ENCODE measurements around the gene MBNL2.

Gene MBNL2

DNA sequence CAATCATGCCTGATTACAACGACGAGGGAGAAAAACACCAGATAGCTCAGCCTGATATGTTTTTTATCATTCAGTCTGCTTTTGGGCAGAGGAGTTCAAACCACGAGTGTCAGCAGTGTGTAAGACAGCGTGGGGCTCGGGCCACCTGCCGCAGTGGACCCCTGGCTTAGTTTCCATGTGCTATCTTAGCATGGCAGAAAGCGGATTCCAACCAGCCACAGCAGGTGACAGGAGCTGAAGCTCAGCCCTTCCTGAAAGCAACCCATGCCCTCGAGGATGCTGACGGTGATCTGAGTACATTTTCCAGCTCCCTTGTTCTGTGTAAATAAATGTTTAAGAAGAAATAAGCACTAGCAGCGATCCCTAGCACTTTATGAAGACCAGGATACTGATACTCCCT lies 32.2 kb upstream of the MBNL2 start:
- TF ChIP-seq, protein P1, sequence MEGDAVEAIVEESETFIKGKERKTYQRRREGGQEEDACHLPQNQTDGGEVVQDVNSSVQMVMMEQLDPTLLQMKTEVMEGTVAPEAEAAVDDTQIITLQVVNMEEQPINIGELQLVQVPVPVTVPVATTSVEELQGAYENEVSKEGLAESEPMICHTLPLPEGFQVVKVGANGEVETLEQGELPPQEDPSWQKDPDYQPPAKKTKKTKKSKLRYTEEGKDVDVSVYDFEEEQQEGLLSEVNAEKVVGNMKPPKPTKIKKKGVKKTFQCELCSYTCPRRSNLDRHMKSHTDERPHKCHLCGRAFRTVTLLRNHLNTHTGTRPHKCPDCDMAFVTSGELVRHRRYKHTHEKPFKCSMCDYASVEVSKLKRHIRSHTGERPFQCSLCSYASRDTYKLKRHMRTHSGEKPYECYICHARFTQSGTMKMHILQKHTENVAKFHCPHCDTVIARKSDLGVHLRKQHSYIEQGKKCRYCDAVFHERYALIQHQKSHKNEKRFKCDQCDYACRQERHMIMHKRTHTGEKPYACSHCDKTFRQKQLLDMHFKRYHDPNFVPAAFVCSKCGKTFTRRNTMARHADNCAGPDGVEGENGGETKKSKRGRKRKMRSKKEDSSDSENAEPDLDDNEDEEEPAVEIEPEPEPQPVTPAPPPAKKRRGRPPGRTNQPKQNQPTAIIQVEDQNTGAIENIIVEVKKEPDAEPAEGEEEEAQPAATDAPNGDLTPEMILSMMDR (conservative IDR thresholded peaks at IDR 0.05; ENCODE audit: low read depth, low read length), result no peak
- no peaks in the 10 kb centered on the region for H3K79me2 ChIP-seq (ENCODE audit: insufficient read depth, low read depth)
- H2AFZ ChIP-seq (ENCODE audit: low read depth), result no peak overlapping the region
- H3K27ac ChIP-seq, result no peak overlapping the region
- H3K27me3 ChIP-seq (ENCODE audit: insufficient read depth, low read depth), result no peaks in the 10 kb centered on the region
- H3K9ac ChIP-seq, result no peak overlapping the region
- no peak overlapping the region for H3K4me3 ChIP-seq (IDR thresholded peaks at IDR 0.05; ENCODE audit: insufficient read depth, low read depth, low read length)
- H3K4me1 ChIP-seq (ENCODE audit: low read depth, poor library complexity, severe bottlenecking), result no peaks in the 10 kb centered on the region
- H3K4me2 ChIP-seq, result no peak overlapping the region
- no peaks in the 10 kb centered on the region for H4K20me1 ChIP-seq (ENCODE audit: insufficient read depth)
- no peaks in the 10 kb centered on the region for H3K36me3 ChIP-seq (ENCODE audit: insufficient read depth)

DNA sequence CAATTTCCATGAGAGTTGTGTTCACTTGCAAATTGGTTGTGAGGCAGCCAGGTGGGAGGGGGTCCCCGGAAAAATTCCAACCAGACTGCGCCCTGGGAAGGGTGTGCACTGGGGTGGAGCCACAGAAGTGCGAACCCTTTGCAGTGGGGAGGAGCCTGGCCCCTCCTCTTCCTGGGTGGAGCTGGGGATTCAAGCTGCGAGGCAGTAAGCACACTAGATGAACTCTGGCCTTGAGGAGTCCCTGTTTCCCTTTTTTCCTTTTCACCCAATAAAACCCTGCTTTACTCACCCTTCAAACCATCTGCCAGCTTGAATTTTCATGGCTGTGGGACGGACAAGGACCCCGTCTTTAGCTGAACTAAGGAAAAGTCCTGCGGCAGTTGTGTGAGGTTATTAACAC lies 31.0 kb upstream of the MBNL2 start:
- TF ChIP-seq, protein P1 (conservative IDR thresholded peaks at IDR 0.05; ENCODE audit: low read depth, low read length), result no peak
- Histone ChIP-seq H3K27ac (no peak overlapping the region), H3K79me2 (ENCODE audit: insufficient read depth, low read depth) (no peaks in the 10 kb centered on the region), H3K4me3 (IDR thresholded peaks at IDR 0.05; ENCODE audit: insufficient read depth, low read depth, low read length) (no peak overlapping the region), H3K4me2 (no peak overlapping the region), H3K27me3 (ENCODE audit: insufficient read depth, low read depth) (no peaks in the 10 kb centered on the region), H4K20me1 (ENCODE audit: insufficient read depth) (no peaks in the 10 kb centered on the region), H3K36me3 (ENCODE audit: insufficient read depth) (no peaks in the 10 kb centered on the region), H2AFZ (ENCODE audit: low read depth) (no peak overlapping the region), H3K9ac (no peak overlapping the region), H3K4me1 (ENCODE audit: low read depth, poor library complexity, severe bottlenecking) (no peaks in the 10 kb centered on the region)

DNA sequence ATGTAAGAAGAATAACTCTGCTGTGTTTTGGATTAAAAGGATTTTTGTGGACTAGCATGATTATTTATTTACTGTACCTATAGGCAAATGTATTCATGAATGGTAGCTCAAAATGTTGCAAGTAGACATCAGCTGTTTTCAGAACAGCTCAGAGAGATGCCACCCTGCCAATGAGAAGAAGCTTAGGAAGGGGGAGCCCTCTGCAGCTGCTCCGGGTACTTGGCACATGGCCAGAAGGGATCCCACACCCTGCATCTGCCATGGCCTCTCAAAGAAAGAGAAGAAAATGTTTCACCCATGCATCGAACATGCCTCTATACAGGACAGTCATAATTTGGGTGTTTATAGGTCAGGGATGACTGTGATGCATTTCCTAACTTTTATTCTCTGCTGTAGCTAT lies 30.5 kb upstream of the MBNL2 start:
- no peak overlapping the region for H3K27ac ChIP-seq
- H3K4me2 ChIP-seq, result no peak overlapping the region
- no peaks in the 10 kb centered on the region for H3K4me1 ChIP-seq (ENCODE audit: low read depth, poor library complexity, severe bottlenecking)
- no peak overlapping the region for H3K9ac ChIP-seq
- no peak overlapping the region for H3K4me3 ChIP-seq (IDR thresholded peaks at IDR 0.05; ENCODE audit: insufficient read depth, low read depth, low read length)
- H3K27me3 ChIP-seq (ENCODE audit: insufficient read depth, low read depth), result no peaks in the 10 kb centered on the region
- H4K20me1 ChIP-seq (ENCODE audit: insufficient read depth), result no peaks in the 10 kb centered on the region
- no peaks in the 10 kb centered on the region for H3K36me3 ChIP-seq (ENCODE audit: insufficient read depth)
- no peaks in the 10 kb centered on the region for H3K79me2 ChIP-seq (ENCODE audit: insufficient read depth, low read depth)
- H2AFZ ChIP-seq (ENCODE audit: low read depth), result no peak overlapping the region
- TF ChIP-seq, protein P1 (conservative IDR thresholded peaks at IDR 0.05; ENCODE audit: low read depth, low read length), result no peak

DNA sequence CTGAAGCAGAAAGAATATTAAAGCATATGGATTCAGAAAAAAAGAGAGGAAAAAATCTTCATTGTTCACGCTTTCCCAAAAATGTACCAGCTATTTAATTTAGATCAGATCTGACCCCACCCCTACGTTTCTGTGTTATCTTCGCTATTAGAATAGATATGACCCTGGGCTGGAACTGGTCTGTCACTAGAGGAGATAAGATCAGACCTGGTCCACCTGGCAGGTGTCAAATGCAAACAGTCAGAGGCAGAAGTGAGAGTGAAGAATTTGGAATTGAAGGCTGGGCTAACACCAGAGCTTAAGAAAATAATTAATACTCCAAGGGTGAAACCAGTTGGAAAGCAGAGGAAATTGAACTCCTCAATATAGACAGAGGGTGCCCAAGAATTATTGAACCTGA lies 30.0 kb upstream of the MBNL2 start:
- H3K27ac ChIP-seq, result no peak overlapping the region
- no peak overlapping the region for H3K9ac ChIP-seq
- TF ChIP-seq, protein P1 (conservative IDR thresholded peaks at IDR 0.05; ENCODE audit: low read depth, low read length), result no peak
- no peaks in the 10 kb centered on the region for H4K20me1 ChIP-seq (ENCODE audit: insufficient read depth)
- no peak overlapping the region for H2AFZ ChIP-seq (ENCODE audit: low read depth)
- H3K79me2 ChIP-seq (ENCODE audit: insufficient read depth, low read depth), result no peaks in the 10 kb centered on the region
- no peaks in the 10 kb centered on the region for H3K36me3 ChIP-seq (ENCODE audit: insufficient read depth)
- no peaks in the 10 kb centered on the region for H3K27me3 ChIP-seq (ENCODE audit: insufficient read depth, low read depth)
- no peaks in the 10 kb centered on the region for H3K4me1 ChIP-seq (ENCODE audit: low read depth, poor library complexity, severe bottlenecking)
- no peak overlapping the region for H3K4me2 ChIP-seq
- H3K4me3 ChIP-seq (IDR thresholded peaks at IDR 0.05; ENCODE audit: insufficient read depth, low read depth, low read length), result no peak overlapping the region

DNA sequence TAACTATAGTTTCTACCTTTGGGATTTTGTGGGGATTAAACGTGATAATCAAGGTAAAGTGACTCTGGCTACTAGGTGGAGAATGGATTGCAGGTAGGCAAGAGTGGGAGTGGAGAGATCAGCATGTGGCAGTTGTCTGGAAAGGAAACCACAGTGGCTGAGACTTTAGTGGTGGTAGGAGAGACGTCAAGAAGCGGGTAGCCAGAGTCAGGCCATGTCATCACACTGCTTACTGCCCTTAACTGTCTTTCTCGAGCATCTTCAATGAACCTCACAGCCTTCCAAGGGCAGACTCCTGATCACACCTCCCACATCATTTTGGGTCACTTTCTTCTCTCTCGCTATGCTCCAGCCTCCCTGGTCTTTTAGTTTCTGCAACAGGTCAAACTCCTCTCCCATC lies 28.6 kb upstream of the MBNL2 start:
- H3K9ac ChIP-seq, result no peak overlapping the region
- no peaks in the 10 kb centered on the region for H4K20me1 ChIP-seq (ENCODE audit: insufficient read depth)
- no peak overlapping the region for H2AFZ ChIP-seq (ENCODE audit: low read depth)
- TF ChIP-seq, protein P1 (conservative IDR thresholded peaks at IDR 0.05; ENCODE audit: low read depth, low read length), result no peak
- no peaks in the 10 kb centered on the region for H3K36me3 ChIP-seq (ENCODE audit: insufficient read depth)
- no peak overlapping the region for H3K27ac ChIP-seq
- H3K4me1 ChIP-seq (ENCODE audit: low read depth, poor library complexity, severe bottlenecking), result no peaks in the 10 kb centered on the region
- no peak overlapping the region for H3K4me2 ChIP-seq
- no peaks in the 10 kb centered on the region for H3K27me3 ChIP-seq (ENCODE audit: insufficient read depth, low read depth)
- H3K79me2 ChIP-seq (ENCODE audit: insufficient read depth, low read depth), result no peaks in the 10 kb centered on the region
- no peak overlapping the region for H3K4me3 ChIP-seq (IDR thresholded peaks at IDR 0.05; ENCODE audit: insufficient read depth, low read depth, low read length)

All from KMS-11 (cell line).